HG03432 (cell line): ENCODE data around the gene HLA-G.

Source experiments
- ATAC-seq: cut with Tn5 transposase; IDR thresholded peaks from one replicate; pipeline ENCODE4 v1.9.1; 2021; ENCODE audit warnings: mild to moderate bottlenecking, moderate library complexity; ENCODE audit not compliant: unreplicated experiment

The HLA-G gene

DNA sequence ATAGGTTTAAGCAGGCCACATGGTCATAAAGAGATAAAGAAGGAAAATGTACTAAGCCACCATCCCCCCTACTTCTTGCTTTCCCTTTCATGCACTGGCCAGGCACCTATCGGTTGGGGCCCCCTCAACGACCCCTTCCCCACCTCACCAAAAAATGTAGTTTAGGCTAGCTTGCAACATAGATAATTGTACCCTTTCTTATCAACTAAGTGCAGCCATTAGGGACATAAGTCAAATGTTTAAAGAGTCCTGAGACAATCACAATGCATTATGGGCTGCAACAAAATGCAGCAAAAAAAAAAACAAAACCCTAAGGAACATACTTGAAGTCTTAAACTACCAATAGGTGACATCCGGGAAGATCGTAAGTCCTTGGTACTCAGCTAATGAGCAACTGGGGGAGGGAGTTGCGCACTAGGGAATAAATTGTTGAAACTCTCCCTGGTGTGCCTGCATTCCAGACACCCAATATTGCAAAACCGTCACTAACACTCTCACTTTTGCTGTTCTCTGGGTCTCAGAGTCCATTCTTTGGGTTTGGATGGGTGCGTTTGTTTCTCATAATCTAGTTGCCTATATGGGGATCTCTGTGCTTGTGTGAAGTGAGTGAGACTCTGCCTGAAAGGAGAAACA lies 12.4 kb upstream of the HLA-G start:
- no peak for ATAC-seq

DNA sequence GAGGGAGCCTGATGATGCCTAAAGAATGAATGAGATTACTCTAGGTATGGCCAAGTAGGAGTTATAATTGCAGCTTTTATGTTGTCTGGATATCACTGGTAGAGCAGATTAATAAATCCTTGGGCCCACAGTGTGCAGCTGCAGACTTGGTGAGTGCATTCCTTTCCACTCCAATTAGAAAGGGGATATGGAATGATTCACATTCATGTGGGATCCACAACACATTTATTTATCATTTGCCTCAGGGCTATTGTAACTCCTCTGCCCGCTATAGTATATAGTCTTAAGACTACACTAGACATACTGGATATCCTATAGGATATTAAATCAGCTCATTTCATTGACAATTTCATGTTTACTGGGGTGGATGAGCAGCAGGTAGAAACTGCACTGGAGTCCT lies 11.6 kb upstream of the HLA-G start:
- ATAC-seq = no peak

DNA sequence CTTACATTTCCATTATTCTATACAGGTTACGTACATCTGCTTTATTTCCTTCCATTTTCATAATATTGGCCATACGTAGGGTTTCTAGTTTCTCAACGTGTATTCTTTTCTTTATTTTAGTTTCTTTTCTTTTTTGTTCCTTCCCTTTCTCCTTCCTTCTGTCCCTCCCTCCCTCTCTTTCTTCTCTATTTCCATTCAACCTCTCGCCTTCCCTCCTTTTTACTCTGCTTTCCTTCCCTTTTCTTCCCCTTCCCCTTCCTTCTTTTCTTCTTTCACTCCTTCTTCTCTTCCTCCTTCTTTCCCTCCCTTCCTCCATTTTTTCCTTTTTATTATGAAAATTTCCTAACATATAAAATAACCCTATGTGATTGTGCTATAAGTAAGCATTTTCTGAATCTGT lies 8.7 kb upstream of the HLA-G start:
- no peak for ATAC-seq

DNA sequence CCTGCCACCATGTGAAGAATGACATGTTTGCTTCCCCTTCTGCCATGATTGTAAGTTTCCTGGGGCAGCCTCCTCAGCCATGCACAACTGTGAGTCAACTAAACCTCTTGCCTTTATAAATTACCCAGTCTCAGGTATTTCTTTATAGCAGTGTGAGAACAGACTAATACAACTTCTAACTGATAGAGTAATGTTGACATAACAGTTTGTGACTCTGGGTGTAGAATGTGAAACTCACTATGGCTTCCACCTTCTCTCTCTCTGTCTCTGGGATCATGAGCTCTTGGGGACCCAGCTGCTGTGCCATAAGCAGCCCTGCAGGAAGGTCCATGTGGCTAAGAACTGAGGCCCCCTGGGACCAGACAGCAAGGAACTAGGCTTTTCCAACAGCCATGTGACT lies 3.5 kb upstream of the HLA-G start:
- ATAC-seq = no peak

DNA sequence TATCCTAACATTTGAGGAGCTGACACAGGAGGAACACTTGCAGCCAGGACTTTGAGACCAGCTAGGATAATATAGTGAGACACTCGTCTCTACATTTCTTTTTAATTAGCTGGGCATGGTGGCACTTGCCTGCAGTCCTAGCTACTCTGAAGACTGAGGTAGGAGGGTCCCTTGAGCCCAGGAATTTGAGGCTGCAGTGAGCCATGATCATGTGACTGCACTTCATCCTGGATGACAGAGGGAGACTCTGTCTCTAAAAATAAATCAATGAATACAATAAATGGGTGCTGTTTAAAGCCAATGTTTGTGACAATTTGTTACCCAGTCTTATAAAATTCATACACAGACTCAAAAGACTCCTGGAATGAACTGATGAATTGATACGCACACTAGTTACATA lies 1.8 kb upstream of the HLA-G start:
- ATAC-seq = no peak

DNA sequence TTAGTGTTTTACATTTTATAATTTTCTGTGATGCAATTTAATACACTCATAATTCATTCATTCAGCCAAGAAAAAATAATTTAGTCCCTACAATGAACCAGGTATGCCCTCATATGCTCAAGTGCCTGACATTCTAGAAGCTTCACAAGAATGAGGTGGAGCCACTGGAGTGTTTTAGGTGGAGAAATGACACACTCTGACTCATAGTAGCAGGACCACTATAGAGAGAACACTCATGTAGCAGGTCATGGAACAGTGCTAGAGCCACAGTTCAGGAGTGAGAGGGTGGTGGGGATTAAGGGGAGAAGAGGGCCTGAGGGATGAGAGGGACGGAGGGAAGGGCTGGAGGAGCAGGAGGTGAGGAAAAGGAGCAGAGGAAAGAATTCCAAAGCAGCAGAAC lies 1.4 kb upstream of the HLA-G start:
- ATAC-seq = no peak

DNA sequence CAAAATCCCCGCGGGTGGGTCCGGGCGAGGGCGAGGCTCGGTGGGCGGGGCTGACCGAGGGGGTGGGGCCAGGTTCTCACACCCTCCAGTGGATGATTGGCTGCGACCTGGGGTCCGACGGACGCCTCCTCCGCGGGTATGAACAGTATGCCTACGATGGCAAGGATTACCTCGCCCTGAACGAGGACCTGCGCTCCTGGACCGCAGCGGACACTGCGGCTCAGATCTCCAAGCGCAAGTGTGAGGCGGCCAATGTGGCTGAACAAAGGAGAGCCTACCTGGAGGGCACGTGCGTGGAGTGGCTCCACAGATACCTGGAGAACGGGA lies 809 bp downstream of the HLA-G start:
- ATAC-seq = no peak

DNA sequence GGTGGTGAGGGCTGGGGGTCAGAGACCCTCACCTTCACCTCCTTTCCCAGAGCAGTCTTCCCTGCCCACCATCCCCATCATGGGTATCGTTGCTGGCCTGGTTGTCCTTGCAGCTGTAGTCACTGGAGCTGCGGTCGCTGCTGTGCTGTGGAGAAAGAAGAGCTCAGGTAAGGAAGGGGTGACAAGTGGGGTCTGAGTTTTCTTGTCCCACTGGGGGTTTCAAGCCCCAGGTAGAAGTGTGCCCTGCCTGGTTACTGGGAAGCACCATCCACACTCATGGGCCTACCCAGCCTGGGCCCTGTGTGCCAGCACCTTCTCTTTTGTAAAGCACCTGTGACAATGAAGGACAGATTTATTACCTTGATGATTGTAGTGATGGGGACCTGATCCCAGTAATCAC lies 2.1 kb downstream of the HLA-G start:
- no peak for ATAC-seq

DNA sequence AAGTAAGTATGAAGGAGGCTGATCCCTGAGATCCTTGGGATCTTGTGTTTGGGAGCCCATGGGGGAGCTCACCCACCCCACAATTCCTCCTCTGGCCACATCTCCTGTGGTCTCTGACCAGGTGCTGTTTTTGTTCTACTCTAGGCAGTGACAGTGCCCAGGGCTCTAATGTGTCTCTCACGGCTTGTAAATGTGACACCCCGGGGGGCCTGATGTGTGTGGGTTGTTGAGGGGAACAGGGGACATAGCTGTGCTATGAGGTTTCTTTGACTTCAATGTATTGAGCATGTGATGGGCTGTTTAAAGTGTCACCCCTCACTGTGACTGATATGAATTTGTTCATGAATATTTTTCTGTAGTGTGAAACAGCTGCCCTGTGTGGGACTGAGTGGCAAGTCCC lies 2.8 kb downstream of the HLA-G start:
- no peak for ATAC-seq

DNA sequence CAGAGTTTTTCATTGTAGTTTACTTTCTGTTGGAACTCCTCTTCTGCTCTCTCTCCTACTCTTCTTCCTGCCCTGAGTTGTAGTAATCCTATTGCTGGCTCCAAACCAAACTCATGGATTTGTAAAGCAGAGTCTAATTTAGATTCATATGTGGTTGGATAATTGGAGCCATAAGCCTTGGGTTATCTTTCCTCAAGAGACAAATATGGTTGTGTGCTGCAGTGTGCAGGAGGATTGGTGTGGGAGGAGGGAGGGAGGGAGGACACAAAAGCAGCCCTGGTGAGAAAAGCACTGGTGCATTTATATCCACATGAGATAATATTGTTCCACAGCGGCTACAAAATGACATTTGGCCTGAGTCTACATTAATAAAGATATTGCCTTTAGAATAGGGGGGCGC lies 4.2 kb downstream of the HLA-G start:
- ATAC-seq = no peak

DNA sequence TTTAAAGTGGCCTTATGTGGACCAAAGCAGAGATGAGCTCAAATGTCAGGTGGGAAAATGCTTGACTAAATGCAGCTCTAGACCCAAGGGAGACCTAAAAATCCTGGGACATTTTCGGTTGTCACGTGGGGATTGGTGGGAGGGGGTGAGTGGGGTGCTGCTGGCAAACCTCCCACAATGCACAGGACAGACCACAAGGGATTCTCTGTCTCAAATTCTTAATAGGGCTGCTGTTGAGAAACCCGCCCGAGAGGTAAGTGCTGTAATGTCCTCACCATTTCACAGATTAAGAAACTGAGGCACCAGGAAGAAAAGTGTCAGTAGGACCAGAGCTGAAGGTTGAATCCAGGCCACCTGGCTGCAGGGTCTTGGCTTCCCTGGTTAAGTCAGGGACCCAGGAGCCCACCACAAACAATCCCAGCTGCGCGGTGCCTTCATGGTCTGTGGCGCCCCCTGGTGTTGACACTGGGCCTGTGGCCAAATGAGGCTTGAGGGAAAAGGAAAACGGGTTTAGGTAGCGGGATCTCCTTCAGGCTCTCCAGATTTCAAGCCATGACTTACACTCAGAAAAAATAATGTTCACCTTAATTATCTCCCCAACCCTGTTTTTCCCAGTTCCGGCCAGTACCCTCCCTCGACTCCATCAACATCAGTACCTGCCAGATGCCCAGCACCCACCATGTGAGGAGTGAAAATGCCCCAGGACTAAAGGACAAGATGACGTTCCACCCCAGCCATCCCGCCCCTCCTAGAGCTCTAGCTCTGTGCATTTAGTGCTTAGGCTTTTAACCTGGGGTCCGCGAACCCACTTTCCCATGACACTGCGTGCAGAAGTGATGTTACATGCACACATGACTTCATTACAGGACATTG lies 7.2 kb downstream of the HLA-G start:
- ATAC-seq = no peak

DNA sequence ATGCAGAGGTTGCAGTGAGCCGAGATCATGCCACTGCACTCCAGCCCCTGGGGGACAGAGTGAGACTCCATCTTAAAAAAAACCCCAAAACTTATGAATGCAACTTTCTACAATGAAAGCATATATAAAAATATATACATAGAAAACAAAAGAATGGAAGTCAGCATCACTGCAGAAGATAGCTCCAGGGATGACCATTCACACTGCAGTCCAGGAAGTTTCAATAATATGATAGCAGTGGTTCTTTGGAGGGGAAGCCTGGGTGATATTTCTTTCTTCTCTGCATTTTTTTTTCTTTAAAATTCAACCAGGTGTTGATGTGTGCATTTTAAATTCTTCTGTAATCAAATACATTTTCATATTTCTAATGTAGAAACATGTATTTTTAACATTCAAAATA lies 12.3 kb downstream of the HLA-G start:
- ATAC-seq = no peak

DNA sequence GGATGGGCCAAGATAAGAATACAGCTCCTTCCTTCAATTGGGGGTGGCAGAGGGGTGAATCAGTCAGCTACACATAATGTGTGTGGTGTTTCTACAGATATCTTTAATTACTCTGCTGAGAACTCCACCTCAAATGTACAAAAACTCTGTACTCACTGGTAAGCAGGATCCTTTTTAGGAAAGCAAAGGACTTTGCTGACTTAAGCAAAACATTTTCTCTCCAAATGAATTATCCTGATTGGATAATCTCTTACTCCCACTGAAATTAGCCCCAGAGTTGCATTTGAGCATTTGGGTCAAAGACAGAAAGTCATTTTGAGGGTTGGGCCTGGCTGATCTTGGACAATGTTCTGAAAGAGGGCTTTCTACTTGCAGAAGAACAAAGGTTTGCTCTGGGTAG lies 13.4 kb downstream of the HLA-G start:
- no peak for ATAC-seq

DNA sequence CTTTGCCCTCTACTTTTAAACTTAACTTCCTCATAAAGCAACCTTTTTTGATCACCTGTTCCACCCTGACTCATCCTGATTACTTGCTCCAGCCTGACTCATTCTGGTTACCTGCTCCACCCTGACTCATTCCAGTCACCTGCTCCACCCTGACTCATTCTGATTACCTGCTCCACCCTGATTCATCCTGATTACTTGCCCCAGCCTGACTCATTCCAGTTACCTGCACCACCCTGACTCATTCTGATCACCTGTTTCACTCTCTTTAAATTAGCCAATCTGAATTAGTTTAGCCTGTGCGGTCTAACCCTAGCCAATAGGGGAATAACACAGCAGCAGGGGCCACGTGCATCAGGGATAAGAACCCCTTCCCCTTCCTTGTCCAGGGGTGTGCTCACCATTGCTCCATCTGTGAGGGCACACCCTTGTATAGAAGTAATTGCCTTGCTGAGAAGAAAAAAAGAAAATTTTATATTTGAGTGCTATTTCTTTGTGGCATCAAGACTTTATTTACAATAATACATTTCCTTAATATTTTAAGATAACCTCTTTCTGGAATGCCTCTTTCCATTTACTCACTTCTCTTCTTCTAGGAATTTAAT lies 17.9 kb downstream of the HLA-G start:
- ATAC-seq = no peak

DNA sequence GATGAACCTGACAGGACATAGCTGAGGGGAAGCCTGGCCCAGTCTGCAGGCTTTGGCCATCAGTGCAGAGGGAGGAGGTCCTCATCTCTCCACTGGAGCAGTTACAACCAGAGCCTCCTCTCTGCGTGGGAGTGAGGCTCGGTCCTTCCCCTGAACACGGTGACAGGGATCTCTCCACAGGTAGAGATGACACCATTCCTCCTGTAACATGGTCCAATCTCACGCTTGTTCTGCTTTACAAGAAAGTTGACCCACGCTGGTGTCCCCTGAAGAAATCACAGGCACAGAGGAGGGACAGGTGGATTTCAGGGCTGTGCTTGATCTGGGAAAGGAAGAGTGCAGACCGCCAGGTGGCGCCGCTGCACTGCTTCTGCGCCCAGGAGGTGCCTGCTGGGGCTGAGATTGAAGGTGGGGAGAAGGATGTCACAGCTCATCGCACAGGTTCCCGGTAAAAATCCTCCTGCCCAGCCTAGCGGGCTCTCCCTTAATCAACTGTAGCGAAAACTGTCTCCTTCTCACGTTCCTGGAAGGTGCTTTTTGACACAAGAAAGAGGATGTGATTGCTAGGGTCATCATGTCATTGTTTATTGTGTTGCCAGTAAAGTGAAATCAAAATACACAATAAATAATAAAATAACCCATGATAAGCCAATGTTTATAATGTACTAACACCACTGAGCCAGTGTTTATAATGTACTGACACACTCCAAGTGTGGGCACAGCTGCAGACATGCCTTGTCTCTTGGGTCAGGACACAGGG lies 20.4 kb downstream of the HLA-G start:
- ATAC-seq = no peak

DNA sequence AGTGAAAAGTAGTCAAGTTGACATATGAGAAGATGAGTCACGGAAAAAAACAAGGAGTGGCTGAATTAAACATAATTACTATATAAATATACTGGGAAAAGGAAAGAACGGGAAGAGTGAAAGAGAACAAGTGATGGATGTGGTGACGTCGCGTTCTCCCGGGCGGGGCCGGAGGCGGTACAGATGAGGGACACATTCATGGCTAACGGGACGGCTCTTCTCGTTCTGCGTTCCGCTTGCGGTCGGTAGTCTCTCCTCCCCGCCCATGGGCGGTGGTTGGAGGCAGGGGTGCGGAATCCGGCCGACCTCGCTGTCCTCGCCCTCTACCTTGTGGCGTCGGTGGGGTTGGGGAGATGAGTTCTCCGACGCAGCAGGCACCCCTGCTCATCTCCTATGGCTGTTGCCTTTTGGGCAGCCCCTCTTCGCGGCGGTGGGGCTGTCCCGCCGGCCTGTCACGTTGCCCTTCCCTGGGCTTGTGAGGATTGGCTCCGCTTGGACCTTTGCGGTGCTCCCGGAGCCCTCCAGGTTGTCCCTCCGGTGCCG lies 22.5 kb downstream of the HLA-G start:
- ATAC-seq = no peak

DNA sequence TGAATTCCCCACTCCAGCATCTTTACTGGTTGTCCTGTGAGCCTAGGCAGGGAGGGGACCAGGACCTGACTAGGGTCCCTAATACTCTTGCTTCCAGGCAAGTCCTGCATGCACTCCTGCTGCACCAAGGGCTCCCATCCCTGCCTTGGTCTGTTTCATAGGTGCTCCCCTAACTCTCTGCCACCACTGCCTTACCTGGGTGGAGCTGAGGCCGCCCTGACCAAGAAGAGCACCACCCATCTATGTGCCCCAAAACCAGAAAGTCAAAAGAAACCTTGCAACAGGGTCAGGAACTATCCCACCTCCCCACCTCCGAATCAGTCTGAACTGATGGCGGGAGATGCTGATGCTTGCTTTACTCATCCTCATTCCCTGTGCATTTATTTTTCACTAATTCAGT lies 23.6 kb downstream of the HLA-G start:
- ATAC-seq = no peak

DNA sequence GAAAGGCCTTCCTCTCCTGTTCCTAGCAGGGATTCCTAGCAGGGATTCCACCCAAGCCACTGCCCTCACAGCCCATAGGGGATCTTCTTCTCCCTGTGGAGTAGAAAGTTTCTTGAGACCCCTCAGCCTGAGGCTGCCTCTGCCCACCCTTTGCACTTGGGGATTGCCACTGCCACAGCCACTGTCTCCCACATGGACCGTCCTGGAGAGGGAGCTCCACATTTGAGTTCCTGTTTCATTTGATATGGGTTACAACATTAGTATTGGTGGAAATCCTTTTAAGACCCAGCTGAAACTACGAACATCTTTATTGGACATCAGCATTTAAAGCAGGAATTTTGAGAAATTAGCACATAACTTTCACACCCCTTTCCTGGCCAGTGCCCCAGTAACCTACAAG lies 25.6 kb downstream of the HLA-G start:
- ATAC-seq = no peak

DNA sequence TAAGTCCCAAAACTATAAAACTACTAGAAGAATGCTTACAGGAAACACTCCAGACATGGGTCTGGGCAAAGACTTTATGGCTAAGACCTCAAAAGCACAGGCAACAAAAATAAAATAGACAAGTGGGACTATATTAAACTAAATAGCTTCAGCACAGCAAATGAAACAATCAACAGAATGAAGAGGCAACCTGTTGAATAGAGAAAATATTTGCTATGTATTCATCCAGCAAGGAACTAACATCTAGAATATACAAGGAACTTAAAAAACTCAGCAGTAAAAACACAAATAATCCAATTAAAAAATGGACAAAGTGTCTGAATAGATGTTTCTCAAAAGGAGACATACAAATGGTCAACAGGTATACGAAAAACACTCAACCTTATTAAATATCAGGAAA lies 30.4 kb downstream of the HLA-G start:
- no peak for ATAC-seq

DNA sequence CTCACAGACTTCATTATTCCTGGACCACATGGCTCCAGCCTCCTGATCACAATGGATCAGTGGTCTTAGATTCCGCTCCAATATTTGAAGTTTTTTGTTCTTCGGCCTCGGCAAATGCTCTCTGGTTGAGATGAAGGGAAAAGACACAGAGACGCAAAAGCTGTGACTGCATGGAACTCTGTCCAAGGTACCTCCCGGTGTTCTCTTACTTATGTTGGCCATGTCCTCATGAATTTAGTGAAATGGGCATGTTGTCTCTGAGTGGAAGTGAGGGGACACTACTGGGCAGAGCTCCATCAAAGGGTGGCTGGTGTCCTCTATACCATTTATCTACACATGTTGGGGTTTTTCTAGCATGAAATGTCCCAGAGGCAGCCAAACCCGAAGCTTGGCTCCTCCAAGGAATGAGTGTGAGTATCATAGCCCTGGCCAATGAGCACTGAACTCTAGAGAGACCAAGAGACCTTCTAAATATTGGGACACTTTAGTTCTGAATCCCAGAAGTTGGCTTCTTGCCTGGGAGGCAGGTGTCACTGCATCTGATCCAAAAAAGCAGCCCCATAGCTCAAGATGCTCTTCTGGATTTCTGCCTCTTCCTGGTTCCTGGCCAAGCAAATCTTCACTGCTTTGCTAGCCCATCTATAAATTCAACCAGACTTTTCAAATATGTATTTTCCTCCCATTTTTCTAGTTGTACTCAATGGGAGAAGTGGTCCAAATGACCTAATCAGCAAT lies 34.1 kb downstream of the HLA-G start:
- no peak for ATAC-seq
